Measurements from ENCODE around the gene MYL7.
"Not testable (repeated sequence)": the region's sequence is repeated elsewhere in the genome, so short reads cannot be mapped to it uniquely, and the experiment has no call there.

The MYL7 gene

GRCh38 chr7:44132039-44132438 is 9.1 kb downstream of the MYL7 start:
- DNase-seq (ENCODE audit: extremely low read depth, low read depth), result no peak
- H3K4me3 ChIP-seq (replicated peaks; ENCODE audit: low read depth, low read length), result no peak overlapping the region
- no peak for TF ChIP-seq CTCF (IDR thresholded peaks at IDR 0.05; ENCODE audit: low read depth, low read length, missing control alignments)

GRCh38 chr7:44131173-44132029 is 9.7 kb downstream of the MYL7 start:
- DNase-seq (ENCODE audit: extremely low read depth, low read depth), result no peak
- H3K4me3 ChIP-seq (replicated peaks; ENCODE audit: low read depth, low read length), result no peak overlapping the region

GRCh38 chr7:44128721-44129582 is 12.2 kb downstream of the MYL7 start:
- no peak for TF ChIP-seq CTCF (IDR thresholded peaks at IDR 0.05; ENCODE audit: low read depth, low read length, missing control alignments)
- DNase-seq (ENCODE audit: extremely low read depth, low read depth), result no peak
- H3K4me3 ChIP-seq (replicated peaks; ENCODE audit: low read depth, low read length), result no peak overlapping the region

More at GRCh38 chr7:44131173-44132029, 9.7 kb downstream of the MYL7 start:
- peak; percentile 43 for TF ChIP-seq CTCF (IDR thresholded peaks at IDR 0.05; ENCODE audit: low read depth, low read length, missing control alignments)

- no peak for DNase-seq (ENCODE audit: extremely low read depth, low read depth)
- no peak for TF ChIP-seq CTCF (IDR thresholded peaks at IDR 0.05; ENCODE audit: low read depth, low read length, missing control alignments)
- H3K4me3 ChIP-seq (replicated peaks; ENCODE audit: low read depth, low read length), result no peak overlapping the region
These were observed 14.0 kb downstream of the MYL7 start for GRCh38 chr7:44127161-44127560.

- not testable (repeated sequence) for DNase-seq (ENCODE audit: extremely low read depth, low read depth); H3K4me3 ChIP-seq (replicated peaks; ENCODE audit: low read depth, low read length)
These were observed 14.6 kb downstream of the MYL7 start for GRCh38 chr7:44126574-44126973.

GRCh38 chr7:44124822-44125202 is 16.3 kb downstream of the MYL7 start:
- no peak overlapping the region for H3K4me3 ChIP-seq (replicated peaks; ENCODE audit: low read depth, low read length)
- DNase-seq (ENCODE audit: extremely low read depth, low read depth), result no peak
- no peak for TF ChIP-seq CTCF (IDR thresholded peaks at IDR 0.05; ENCODE audit: low read depth, low read length, missing control alignments)
